ENCODE data around the gene NT5DC4. TPM values are rescaled to one million over a fixed set of nuclear protein-coding genes. Genes with fewer than 3 reads are reported as not detected.

NT5DC4 gene
- total RNA-seq, 1 experiment from 2014 or later = not detected

- CTCF ChIA-PET = interaction anchor here (0.6 kb wide), 1 partner anchor 66 kb away, joined by 3 read pairs; no protein-coding TSS in a partner anchor
- Histone ChIP-seq H3K27me3 (replicated peaks; ENCODE audit: insufficient read depth, low read depth, low read length, poor library complexity) (no peaks in the 10 kb centered on the region), H3K36me3 (ENCODE audit: insufficient read depth, low read length, poor library complexity, severe bottlenecking) (no peaks in the 10 kb centered on the region), H3K4me3 (ENCODE audit: low read depth, low read length, poor library complexity, severe bottlenecking) (no peak overlapping the region), H3K27ac (ENCODE audit: low read depth, low read length, poor library complexity, severe bottlenecking) (no peak overlapping the region), H3K4me1 (ENCODE audit: insufficient read depth, low read length, poor library complexity, severe bottlenecking) (no peaks in the 10 kb centered on the region), H3K9me3 (ENCODE audit: low read depth, low read length, poor library complexity, severe bottlenecking) (no peaks in the 10 kb centered on the region)
- no TSS peak for BruUV-seq (replicated peaks)
- TF ChIP-seq EZH2 (IDR thresholded peaks at IDR 0.05; ENCODE audit: borderline replicate concordance, low read depth, low read length, poor library complexity, severe bottlenecking) (no peak), CTCF (conservative IDR thresholded peaks at IDR 0.05; ENCODE audit: low read depth, low read length) (no peak)
- POLR2A ChIA-PET (ENCODE audit: low non-redundant PET) = no interaction called here
- intact Hi-C loops (cut with micrococcal nuclease; ENCODE audit: unreplicated experiment) = no loop called here
- no peak for DNase-seq (ENCODE audit: low spot score)
Measured at GRCh38 chr2:112701052-112701451, 19.8 kb upstream of the NT5DC4 start.

DNA sequence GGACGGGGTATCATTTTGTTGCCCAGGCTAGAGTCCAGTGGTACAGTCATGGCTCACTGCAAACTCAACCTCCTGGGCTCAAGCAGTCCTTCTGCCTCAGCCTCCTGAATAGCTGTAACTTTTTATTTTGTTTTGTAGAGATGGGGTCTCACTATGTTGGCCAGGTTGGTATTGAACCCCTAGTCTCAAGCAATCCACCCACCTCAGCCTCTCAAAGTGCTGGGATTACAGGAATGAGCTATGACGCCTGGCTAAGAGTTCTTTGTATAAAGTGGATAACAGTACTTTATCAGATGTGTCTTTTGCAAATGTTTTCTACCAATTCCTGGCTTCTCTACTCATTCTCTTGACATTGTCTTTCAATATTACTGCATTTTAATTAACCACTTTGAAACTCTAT lies 17.1 kb upstream of the NT5DC4 start:
- TF ChIP-seq CTCF (conservative IDR thresholded peaks at IDR 0.05; ENCODE audit: low read depth, low read length) (no peak), EZH2 (IDR thresholded peaks at IDR 0.05; ENCODE audit: borderline replicate concordance, low read depth, low read length, poor library complexity, severe bottlenecking) (no peak)
- POLR2A ChIA-PET (ENCODE audit: low non-redundant PET) = no interaction called here
- Histone ChIP-seq H3K4me3 (ENCODE audit: low read depth, low read length, poor library complexity, severe bottlenecking) (no peak overlapping the region), H3K9me3 (ENCODE audit: low read depth, low read length, poor library complexity, severe bottlenecking) (no peaks in the 10 kb centered on the region), H3K4me1 (ENCODE audit: insufficient read depth, low read length, poor library complexity, severe bottlenecking) (no peaks in the 10 kb centered on the region), H3K27ac (ENCODE audit: low read depth, low read length, poor library complexity, severe bottlenecking) (no peak overlapping the region), H3K27me3 (replicated peaks; ENCODE audit: insufficient read depth, low read depth, low read length, poor library complexity) (no peaks in the 10 kb centered on the region), H3K36me3 (ENCODE audit: insufficient read depth, low read length, poor library complexity, severe bottlenecking) (no peaks in the 10 kb centered on the region)
- DNase-seq (ENCODE audit: low spot score) = no peak
- no TSS peak for BruUV-seq (replicated peaks)
- CTCF ChIA-PET = no interaction called here
- intact Hi-C loops (cut with micrococcal nuclease; ENCODE audit: unreplicated experiment) = no loop called here

DNA sequence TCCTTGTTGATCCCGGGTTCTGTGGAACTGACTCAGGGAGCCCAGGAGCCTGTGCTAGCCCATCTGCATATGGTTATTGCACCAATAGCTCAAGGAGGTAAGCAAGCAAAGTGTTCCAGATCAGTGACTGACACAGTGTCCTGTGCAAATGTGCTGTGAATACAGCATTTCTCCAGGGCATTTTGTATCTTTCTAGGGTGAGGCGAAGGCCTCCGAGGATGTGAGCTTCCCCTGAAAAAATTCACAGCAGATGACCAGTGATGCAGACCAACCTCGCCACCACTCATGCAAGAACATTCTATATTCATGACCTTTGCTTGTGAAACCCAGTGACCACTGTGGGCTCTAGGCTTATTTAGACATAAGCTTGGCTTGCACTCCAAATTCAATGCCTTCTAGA lies 15.2 kb upstream of the NT5DC4 start:
- no peaks in the 10 kb centered on the region for H3K4me1 ChIP-seq (ENCODE audit: insufficient read depth, low read length, poor library complexity, severe bottlenecking)
- ChIA-PET CTCF (no interaction called here), POLR2A (ENCODE audit: low non-redundant PET) (no interaction called here)
- no peak overlapping the region for H3K4me3 ChIP-seq (ENCODE audit: low read depth, low read length, poor library complexity, severe bottlenecking)
- intact Hi-C loops (cut with micrococcal nuclease; ENCODE audit: unreplicated experiment) = no loop called here
- TF ChIP-seq CTCF (conservative IDR thresholded peaks at IDR 0.05; ENCODE audit: low read depth, low read length) (no peak), EZH2 (IDR thresholded peaks at IDR 0.05; ENCODE audit: borderline replicate concordance, low read depth, low read length, poor library complexity, severe bottlenecking) (no peak)
- H3K27ac ChIP-seq (ENCODE audit: low read depth, low read length, poor library complexity, severe bottlenecking) = no peak overlapping the region
- no peaks in the 10 kb centered on the region for H3K27me3 ChIP-seq (replicated peaks; ENCODE audit: insufficient read depth, low read depth, low read length, poor library complexity)
- no peaks in the 10 kb centered on the region for H3K9me3 ChIP-seq (ENCODE audit: low read depth, low read length, poor library complexity, severe bottlenecking)
- no peak for DNase-seq (ENCODE audit: low spot score)
- no TSS peak for BruUV-seq (replicated peaks)
- H3K36me3 ChIP-seq (ENCODE audit: insufficient read depth, low read length, poor library complexity, severe bottlenecking) = no peaks in the 10 kb centered on the region
